GM18520 (cell line): ENCODE measurements around the gene GABRG3.
"Not testable (repeated sequence)": the region's sequence is repeated elsewhere in the genome, so short reads cannot be mapped to it uniquely, and the experiment has no call there.

ENCODE experiments used
- ATAC-seq: cut with Tn5 transposase; IDR thresholded peaks from one replicate; pipeline ENCODE4 v1.9.1; 2021; ENCODE audit not compliant: unreplicated experiment

GABRG3 gene

GRCh38 chr15:27172821-27173220 is 201.8 kb downstream of the GABRG3 start:
- ATAC-seq: no peak

GRCh38 chr15:27175472-27176153 is 204.6 kb downstream of the GABRG3 start:
- ATAC-seq: no peak

GRCh38 chr15:27176785-27177406 is 205.9 kb downstream of the GABRG3 start:
- ATAC-seq: no peak

GRCh38 chr15:27179789-27180188 is 208.8 kb downstream of the GABRG3 start:
- ATAC-seq: no peak

GRCh38 chr15:27182561-27183110 is 211.7 kb downstream of the GABRG3 start:
- ATAC-seq: no peak

- ATAC-seq: no peak
Observed at GRCh38 chr15:27183201-27183600, 212.2 kb downstream of the GABRG3 start.

GRCh38 chr15:27191515-27191914 is 220.5 kb downstream of the GABRG3 start:
- not testable (repeated sequence) for ATAC-seq

GRCh38 chr15:27196691-27197090 is 225.7 kb downstream of the GABRG3 start:
- ATAC-seq: no peak

GRCh38 chr15:27201425-27201824 is 230.4 kb downstream of the GABRG3 start:
- no peak for ATAC-seq

GRCh38 chr15:27210176-27210575 is 239.2 kb downstream of the GABRG3 start:
- ATAC-seq: no peak

- ATAC-seq: no peak
Observed at GRCh38 chr15:27214032-27214431, 243.1 kb downstream of the GABRG3 start.

GRCh38 chr15:27214961-27215360 is 244.0 kb downstream of the GABRG3 start:
- ATAC-seq: no peak

GRCh38 chr15:27218426-27218825 is 247.4 kb downstream of the GABRG3 start:
- no peak for ATAC-seq

- ATAC-seq: no peak
Observed at GRCh38 chr15:27219636-27220035, 248.7 kb downstream of the GABRG3 start.

- no peak for ATAC-seq
Observed at GRCh38 chr15:27220199-27220598, 249.2 kb downstream of the GABRG3 start.

- no peak for ATAC-seq
Observed at GRCh38 chr15:27222479-27222878, 251.5 kb downstream of the GABRG3 start.

- ATAC-seq: no peak
Observed at GRCh38 chr15:27223179-27223578, 252.2 kb downstream of the GABRG3 start.

- ATAC-seq: no peak
Observed at GRCh38 chr15:27231811-27232210, 260.8 kb downstream of the GABRG3 start.

- no peak for ATAC-seq
Observed at GRCh38 chr15:27232876-27233275, 261.9 kb downstream of the GABRG3 start.

GRCh38 chr15:27234593-27234992 is 263.6 kb downstream of the GABRG3 start:
- no peak for ATAC-seq

- ATAC-seq: no peak
Observed at GRCh38 chr15:27235161-27235560, 264.2 kb downstream of the GABRG3 start.

GRCh38 chr15:27235681-27236080 is 264.7 kb downstream of the GABRG3 start:
- no peak for ATAC-seq
